M059J (cell line): ENCODE results near the gene LRTM2. TPM values are rescaled to one million over a fixed set of nuclear protein-coding genes. Genes with fewer than 3 reads are reported as not detected.

Source experiments
- DNase-seq: peaks from one replicate; pipeline ENCODE4 v3.0.0-alpha.2; 2012; ENCODE audit warnings: low read depth
- total RNA-seq: library from RNA; depleted of rRNA; stranded (reverse); fragments of >200 nt; shearing (Covaris generic); gene quantifications from 2 replicates; pipeline ENCODE4 v1.2.3, GENCODE V29; 2014

Gene LRTM2
- total RNA-seq, 1 experiment from 2014 or later, result not detected

DNA sequence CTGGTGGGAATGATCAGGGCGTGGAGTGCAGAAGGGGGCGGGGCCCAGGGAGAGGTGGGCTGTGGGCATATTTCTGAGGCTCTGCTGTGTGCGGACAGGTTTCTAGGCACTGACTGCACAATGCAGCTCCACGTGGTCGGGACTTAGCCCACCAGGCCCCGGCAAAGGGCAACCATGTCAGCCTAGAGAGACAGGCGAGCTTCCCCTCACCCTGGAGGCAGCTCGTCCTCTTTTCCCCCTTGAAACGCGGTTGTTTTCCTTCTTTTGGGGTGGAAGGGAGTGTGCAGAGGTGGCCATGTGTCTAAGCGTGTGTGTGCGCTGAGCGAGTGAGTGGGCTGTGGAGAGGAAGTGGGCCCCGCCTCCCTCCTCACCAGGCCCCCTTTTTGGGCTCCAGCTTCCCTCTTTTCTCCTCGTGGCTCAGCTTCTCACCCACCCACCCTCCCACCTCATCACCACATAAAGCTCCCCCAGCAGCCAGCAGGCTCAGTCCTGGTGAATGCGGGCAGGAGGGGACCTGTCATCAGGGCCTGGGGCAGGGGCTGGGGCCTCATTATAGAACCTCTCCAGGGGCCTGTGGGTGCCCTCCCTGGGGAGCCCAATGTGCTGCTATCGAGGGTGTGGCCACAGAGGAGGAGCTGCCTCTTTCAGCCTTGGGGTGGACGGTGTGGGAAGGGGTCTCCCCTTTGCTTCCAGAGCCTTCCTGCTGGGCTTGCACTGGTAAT is 22.0 kb downstream of the LRTM2 start:
- DNase-seq, result no peak

DNA sequence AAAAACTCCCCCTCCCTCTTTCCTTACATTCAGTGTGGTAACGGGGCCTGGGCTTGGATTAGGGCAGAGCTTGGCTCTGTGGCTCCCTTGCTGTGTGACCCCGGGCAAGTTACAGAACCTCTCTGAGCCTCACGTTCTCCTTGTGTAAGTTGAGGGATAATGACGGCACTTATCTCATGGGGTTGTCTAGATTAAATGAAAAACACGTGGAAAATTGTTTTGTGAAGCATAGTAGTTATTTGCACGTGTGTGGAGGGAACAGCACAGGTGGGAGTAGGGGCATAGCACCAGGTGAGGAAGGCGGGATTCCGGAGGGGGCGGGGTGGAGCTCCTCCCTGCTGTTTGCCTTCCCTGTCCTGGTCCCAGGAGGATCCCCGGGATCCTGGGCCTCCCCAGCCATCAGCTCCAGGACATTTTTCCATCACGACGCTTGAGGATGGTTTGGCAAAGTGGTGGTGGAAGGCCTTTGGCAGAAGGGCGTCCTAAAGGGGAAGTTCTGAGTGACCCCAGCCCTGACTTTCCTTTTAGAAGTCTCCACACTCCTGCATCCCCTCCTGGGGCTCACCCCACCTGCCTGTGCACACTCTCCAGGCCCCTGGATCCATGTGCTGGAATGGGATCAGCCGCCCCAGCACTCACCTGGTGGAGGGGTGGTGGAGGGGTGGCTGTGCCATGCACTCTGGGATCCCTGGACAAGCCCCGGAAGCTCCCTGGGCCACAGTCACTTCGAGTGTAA is 22.7 kb downstream of the LRTM2 start:
- DNase-seq, result no peak

DNA sequence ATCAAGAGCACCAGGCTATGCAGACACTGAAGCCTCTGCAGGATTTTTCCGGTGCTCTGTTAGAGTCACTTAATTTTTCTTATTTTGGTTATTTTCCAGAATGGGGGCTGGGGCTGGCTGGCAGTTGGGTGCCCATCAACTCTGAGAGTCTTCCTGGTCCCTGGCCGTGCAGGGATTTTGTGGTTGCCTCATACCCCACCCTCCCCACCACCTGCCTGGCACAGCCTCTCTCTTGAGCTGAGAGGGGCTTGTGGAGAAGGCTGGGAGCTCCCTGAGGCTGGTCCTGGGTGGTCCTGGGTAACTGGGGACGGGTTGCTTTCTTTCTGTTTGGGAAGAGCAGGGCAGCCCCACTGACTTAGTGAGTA is 23.3 kb downstream of the LRTM2 start:
- DNase-seq, result no peak

DNA sequence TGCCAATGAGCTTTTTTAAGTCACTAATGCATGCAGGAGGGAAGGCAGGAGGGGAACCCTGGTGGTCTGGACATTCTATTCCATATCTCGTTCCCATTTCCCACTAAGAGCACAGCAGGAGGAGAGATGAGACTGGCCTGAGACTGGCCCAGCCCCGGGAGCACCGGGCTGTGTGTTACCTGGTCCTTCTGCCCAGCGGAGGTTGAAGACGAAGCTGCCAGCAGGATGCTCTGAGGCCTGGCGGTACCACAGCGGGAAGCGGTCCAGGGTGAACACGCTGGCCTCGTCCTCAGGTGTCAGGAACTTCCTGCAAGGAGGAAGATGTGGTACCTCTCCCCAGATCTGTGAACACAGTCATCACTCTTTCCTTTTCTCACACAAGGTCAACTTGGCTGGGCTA is 23.9 kb downstream of the LRTM2 start:
- DNase-seq, result no peak

DNA sequence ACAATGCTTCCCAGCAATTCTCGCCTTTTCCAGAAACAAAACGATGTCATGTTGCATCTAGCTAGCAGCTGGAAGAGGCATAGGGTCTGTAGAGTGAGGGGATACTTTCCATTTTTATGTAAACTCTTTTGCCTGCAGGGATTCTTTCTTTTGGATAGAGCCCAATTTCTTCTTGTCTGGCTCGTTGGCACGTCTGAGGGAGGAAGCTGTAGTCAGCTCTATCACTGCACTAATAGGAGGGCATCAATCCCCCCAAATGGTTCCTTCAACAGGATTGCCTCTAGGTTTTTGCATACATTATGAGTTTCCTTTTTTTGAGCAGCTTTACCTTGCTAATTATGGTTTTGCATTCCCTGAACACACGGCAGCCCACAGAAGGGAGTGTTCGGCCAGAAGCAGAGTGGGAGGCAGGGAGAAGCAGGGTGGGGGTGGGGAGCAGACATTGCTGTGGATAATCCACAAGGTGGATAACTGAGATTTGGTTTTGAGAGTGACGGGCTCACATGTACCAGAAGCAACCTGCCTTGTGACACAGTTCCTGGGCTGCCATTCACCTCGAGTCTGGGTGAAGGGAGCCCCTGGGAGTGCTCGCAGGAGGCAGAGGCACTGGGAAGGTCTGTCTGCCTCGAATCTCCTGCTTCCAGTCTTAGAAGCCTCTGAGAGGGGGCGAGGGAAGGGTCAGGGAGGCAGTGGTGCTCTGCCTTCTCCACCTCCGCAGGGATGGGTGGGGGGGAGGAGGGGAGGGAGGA is 24.5 kb downstream of the LRTM2 start:
- DNase-seq, result no peak

DNA sequence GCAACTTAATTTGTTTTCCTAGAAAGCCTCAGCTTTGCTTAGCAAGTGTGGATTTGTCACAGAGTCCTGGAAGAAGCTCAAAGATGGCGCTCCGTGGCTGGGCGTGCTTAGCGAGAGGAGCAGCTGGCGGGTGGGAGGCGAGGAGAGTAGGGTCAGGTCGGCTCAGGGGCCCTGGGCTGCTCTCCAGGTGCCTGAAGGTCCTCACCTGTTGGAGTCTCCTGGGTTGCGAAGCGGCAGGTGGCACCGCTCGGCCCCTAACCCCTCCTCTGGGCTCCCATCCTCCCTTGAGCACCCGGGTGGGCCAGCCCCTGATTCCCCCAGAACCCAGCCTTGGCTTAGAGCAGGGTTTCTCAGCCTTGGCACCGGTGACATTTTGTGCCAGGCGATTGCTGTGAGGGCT is 25.1 kb downstream of the LRTM2 start:
- no peak for DNase-seq

DNA sequence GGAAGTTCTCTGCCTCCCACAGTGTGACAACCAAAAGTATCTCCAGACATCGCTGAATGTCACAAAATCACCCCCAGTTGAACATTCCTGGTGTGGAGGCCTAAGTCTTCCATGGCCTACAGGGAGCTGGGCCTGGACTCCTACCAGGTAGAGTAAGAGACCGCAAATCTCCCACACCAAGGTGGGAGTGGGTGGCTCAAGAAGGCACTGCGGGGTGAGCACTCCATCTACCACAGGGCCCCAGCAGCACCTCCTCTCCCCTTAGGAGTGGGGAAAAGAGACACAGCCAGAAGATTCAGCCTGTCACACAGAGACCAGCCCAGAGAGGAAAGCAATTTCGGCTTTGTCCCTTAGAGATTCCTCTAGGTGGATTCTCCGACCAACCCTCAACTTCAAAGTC is 25.5 kb downstream of the LRTM2 start:
- no peak for DNase-seq

DNA sequence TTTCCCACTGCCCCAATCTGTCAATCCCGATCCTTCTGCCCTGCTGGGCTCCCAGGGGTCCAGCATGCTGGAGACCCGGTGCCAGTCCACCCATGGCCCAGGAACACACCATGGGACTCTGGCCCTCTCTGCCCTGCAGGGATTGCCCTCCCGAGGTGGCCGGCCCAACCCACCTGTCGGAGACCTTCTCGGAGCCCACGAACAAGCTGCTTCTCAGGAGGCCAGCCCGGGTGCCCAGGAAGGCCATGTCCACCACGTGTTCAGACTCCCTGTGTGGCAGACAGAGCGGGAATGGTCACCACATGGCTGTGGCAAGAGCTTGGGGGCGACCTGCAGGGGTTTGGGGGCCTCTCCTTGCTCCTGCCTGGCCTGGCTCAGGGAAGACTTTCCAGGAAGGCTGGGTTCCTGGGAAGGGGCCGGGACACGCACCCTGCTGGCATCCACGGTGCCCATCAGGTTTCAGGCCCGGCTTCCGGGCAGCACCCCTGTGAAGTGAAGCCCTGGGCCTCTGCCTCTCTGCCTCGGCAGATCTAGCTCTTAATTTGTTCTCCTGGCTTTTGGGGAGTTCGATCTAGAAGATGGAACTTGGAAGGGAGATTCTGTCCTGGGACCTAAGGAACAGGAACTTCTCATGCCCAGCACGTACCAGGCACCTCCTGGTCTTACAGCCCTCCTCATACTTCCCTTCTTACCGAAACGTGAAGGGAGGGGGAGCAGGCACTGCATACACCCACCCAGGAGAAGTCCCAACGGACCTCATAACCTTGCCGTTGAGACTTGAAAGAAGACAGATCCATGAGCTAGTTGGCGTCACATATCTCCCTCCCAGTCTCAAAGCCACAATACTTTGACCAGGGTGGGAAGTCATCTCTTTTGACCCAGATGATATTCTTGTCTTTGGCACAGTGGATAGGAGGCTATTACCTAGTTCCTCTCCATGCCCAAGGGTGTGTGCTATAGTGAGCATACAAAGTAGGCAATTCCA is 26.3 kb downstream of the LRTM2 start:
- DNase-seq, result no peak

DNA sequence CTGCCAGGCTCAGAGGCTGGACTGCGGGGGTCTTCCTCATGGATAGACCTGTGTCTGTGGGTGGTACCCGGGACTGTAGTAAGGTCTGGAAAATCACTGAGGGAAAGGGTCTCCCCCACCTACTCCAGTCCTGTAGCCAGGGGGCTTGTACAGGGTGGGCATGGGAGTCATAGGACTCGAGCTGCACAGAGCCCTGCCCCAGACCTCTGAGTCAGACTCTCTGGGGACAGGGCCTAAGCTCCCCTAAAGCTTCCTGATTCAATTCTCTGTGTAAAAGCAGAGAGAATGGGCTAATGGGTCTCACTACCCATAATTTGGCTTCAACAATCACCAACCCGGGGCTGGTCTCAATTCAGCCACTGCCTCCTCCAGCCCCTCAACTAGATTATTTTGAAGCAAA is 27.0 kb downstream of the LRTM2 start:
- no peak for DNase-seq

DNA sequence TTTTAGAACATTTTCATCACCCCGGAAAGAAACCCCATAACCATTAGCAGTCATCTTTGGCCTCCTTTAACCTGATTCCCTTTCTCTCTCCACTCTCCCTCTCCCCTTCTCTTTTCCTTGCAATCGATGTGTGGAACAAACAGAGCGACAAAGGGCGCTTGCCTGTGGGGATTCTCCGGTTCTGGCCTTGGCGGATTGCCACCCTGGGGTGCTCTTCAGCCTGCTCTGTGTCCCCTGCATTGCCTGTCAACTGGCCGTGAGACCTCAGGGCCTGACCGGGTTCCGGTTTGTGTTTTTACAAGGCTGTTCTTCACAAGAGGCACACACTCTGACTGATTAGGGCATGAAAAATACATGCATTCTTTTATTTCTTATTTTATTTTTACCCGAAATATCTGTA is 27.8 kb downstream of the LRTM2 start:
- no peak for DNase-seq

DNA sequence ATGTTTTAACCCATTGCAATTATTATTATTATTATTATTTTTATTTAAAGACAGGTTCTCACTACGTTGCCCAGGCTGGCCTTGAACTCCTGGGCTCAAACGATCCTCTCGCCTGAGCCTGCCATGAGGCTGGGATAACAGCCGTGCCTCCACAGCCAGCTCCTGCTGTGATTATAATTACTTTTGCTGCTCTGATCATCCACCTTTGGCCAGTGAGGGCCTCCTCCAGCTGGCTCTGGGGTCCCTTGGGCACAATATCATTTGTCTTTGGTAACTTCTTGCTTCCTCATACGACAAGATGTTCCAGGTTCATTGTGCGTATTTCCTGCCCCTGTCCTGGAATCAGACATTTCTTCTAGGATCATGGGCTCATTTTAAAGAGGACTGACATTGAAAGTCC is 28.4 kb downstream of the LRTM2 start:
- no peak for DNase-seq

DNA sequence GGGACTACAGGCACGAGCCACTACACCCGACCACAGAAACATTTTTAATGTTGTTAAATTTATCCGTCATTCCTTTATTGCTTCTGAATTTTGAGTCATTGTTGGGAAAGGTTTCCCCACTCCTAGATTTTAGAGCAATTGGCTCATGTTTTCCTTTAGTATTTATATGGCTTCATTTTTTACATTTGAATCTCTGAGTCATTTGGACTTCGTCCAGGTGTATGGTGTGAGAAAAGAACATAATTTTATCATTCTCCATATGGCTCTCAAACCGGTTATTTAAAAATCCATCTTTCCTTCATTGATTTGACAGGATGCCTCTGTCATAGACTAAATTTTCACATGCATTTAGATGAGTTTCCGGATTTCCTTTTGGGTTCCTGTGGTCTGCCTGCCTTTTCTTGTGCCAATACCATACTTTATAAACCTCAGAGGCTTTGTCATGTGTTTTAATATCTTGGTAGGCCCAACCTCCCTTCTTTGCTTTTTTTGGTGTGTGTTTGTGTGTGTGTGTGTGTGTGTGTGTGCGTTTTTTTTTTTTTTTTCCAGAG is 30.9 kb downstream of the LRTM2 start:
- DNase-seq, result peak; percentile 55

DNA sequence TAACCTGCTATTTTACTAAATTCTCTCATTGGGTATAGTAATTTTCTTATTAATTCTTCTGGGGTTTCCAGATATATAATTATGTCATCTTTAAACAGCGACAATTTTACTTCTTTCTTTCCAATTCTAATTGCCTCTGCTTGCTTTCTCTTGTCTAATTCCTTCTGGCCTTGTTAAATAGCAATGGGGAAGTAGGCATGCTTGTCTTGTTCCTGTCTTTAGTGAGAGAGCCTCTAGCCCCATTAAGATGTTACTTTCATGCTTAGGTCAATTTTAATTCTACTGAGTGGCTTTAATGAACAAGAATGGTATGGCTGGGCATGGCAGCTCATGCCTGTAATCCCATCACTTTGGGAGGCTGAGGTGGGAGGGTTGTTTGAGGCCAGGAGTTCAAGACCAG is 31.7 kb downstream of the LRTM2 start:
- no peak for DNase-seq

DNA sequence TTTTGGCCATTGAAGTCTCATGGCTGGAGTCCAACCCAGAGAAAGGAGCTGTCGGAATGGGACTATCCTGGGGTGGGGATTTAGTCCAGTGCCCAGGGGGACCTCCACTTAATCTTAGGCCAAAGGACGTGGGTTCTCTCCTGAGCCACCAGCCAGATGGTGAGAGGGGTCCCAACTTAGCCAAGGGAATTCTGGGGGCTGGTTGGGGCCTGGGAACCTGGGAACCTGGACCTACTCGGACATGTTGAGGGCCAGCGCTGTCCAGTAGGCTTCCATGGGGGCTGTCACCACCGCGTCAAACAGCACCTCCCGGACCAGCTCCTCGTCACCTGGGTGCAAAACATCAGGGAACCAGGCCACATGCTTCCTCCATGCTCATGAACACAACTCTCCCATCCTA is 33.4 kb downstream of the LRTM2 start:
- DNase-seq, result no peak

DNA sequence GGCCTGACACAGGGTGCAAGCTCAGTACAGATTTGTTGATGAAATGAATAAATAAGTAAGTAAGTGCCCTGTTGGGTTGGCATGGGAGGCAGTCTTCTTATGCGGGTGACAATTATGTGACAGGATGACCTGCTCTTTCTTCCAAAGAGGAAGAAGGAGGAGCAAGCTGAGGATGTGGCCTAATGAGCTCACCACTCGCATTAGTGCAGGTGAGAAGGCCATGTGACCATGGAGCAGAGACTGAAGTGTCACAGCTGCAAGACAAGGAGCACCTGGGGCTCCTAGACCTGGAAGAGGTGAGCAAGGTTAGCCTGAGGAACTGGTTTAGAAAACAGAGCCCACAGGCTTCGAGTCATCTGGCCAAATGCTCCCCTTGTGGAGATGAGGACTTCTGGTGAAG is 34.9 kb downstream of the LRTM2 start:
- peak; percentile 11 for DNase-seq

DNA sequence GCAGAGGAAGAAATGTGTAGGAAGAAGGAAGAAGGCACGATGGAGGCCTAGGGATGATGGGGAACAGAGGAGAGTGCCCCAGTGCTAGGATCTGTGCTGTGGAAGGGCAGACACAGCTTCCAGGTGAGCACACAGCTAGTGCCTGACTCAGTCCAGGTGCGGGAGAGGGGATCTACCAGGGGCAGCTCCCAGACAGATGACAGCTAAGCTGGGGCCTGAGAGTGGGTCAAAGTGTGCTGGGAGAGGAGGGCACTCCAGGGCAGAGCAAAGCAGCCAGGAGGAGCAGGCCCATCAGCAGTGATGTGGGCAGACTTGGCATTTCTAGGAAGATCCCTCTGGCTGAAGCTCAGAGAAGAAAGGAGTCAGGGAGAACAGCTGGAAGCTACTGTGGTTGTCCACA is 36.7 kb downstream of the LRTM2 start:
- DNase-seq, result no peak

DNA sequence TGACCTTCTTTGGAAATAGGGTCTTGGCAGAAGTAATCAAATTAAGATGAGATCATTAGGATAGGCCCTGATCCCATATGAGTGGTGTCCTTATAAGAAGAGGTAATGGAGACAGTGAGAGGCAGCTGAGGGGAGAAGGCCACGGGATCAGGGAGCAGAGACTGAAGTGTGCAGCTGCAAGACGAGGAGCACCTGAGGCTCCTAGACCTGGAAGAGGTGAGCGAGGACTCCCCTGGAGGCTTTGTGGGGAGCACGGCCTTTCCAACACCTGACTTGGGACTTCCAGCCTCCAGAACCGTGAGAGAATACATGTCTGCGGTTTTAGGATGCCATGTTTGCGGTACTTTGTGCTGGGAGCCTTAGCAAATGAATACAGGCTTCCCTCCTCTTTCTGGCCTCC is 37.5 kb downstream of the LRTM2 start:
- no peak for DNase-seq

DNA sequence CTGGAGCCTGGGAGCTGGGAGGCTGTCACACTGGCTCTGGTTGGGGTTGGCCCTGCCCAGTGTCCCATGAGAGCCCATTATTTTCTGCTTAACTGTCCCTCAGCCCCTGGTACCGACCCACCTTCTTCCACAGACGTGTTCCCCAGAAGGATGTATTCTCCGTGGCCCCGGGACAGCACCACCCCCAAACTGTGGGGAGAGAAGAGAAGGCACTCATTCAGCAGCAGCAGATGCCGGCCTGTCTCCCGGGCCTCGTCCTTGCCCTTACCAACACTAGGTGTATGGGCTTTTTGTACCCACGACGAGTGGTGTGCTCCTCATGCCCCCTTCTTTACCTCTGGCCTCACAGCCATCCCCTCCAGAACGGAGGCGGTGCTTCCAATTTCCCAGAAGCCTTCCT is 38.1 kb downstream of the LRTM2 start:
- DNase-seq, result no peak

DNA sequence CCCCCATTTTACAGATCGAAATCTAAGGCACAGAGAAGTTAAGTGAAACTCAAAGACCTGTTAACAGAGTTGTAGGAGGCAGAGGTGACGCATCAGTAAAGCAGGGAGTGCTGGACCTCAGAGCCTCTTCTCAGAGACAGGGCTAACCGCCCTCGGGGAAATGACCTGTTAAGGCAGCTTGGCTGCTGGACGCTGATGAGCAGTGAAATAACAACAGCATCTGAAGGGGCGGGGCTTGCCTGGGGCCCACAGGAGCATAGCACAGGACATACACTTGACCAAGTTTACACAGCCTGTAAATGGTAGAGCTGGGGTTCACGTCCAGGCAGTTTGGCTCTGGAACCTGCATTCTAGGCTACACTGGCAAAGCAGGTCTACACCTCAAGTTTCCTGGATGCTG is 39.3 kb downstream of the LRTM2 start:
- peak; percentile 94 for DNase-seq

DNA sequence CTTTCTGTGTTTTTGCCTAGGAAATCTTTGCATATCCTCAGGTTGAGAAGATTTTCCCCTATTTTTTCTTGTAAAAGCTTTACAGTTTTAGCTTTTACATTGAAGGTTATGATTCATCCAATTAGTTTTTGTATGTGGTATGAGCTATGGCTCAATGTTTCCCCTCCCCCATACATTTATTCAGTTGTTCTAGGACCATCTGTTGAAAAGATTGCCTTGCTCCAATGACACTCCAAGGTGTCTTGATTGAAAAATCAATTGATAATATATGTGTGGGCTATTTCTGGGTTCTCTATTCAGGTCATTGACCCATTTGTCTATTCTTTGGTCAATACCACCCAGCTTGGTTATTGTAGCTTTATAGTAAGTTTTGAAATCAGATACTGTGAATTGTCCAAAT is 42.6 kb downstream of the LRTM2 start:
- no peak for DNase-seq

DNA sequence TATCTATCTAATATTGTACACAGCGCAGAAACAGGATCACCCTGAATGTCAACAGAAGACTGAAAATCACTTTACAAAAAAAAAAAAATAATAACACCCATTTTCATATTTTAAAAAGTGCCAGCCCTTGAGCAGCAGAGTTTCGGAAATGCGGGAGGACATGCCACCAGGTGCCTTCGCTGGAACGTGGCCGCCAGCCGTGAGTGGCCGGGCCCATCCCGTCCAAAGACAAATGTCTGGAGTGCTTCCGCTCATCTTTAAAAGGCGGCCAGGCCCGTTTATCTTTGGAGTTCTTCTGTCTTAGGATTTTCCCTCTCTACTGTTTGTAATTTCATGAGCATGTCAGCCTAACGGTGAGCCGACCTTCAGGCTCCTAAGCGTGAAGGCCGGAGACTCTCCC is 43.5 kb downstream of the LRTM2 start:
- no peak for DNase-seq

DNA sequence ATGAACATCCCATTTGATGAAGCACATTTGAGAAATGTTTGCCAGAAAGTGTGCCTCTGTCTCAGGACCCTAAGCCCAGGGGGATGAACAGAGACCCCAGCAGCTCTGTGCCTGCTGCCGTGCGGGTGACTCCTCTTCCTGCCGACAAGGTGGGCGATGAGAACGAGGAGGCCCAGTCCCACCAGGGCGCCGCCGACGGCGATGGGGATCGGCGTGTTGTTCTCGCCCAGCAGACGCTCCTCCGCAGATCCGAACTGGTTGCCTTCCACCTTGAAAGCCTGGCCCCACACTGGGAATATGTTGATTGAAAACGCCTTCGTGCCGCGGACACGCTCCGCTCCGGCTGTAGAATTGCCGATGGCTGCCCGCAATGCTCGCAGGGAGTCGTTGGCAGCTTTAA is 44.1 kb downstream of the LRTM2 start:
- DNase-seq, result no peak
